Urinary bladder (tissue), 4 donors: ENCODE measurements around the gene FBL. TPM values are rescaled to one million over a fixed set of nuclear protein-coding genes. Genes with fewer than 3 reads are reported as not detected.
"Not testable (repeated sequence)": the region's sequence is repeated elsewhere in the genome, so short reads cannot be mapped to it uniquely, and the experiment has no call there.

Experiments used
- DNase-seq: peaks from one replicate; pipeline ENCODE4 v3.0.0-alpha.2; 2015; ENCODE audit errors: extremely low spot score
- H3K27ac ChIP-seq: one replicate; pipeline ENCODE4 v1.5.1; 2013; ENCODE audit warnings: low read depth, mild to moderate bottlenecking, moderate library complexity
- H3K36me3 ChIP-seq: one replicate; pipeline ENCODE4 v1.6.1; 2013; ENCODE audit warnings: mild to moderate bottlenecking, moderate library complexity; ENCODE audit not compliant: insufficient read depth
- H3K4me1 ChIP-seq: one replicate; pipeline ENCODE4 v1.6.1; 2013; ENCODE audit warnings: mild to moderate bottlenecking, moderate library complexity; ENCODE audit not compliant: insufficient read depth
- H3K4me3 ChIP-seq: one replicate; pipeline ENCODE4 v1.5.1; 2013; ENCODE audit warnings: low read depth, low read length
- WGBS: extraction: QIAGEN DNeasy Blood & Tissue Kit; methylation state at CpG from one replicate; pipeline ENCODE4 v1.1.7; 2013; 5-methylcytosine and 5-hydroxymethylcytosine counted together
- polyA plus RNA-seq: library from polyadenylated mRNA; stranded (reverse); fragments of 200-250 nt; gene quantifications from one replicate; pipeline ENCODE4 v1.2.3, GENCODE V29; 2013
- total RNA-seq: library from RNA; depleted of rRNA; stranded (reverse); fragments of >200 nt; gene quantifications from one replicate; pipeline ENCODE4 v1.2.3, GENCODE V29; 2014
- donor health status: healthy with polysubstance abuse.
- donor health status: healthy.

Gene FBL
- total RNA-seq (146 TPM), polyA plus RNA-seq (281 TPM)

- peak; percentile 77 for DNase-seq
- WGBS = under 1% methylated on average over 57 of the region's 57 CpGs
- Histone ChIP-seq H3K4me3 (peak within 1 kb of the TSS; percentile 74), H3K27ac (peak within 1 kb of the TSS; percentile 72), H3K4me1 (no peaks in the 10 kb centered on the region), H3K36me3 (no peaks in the 10 kb centered on the region)
These were observed at the start of gene FBL for GRCh38 chr19:39845933-39846677. Gene FBL (minus strand): TSS chr19:39846379. CDS start chr19:39846300, 79 bp downstream.

- H3K4me3 ChIP-seq, H3K27ac ChIP-seq, H3K4me1 ChIP-seq, H3K36me3 ChIP-seq, DNase-seq: not testable (repeated sequence)
- 88% methylated on average over 11 of the region's 11 CpGs for WGBS
These were observed 48.9 kb upstream of the FBL start for GRCh38 chr19:39895096-39895495.

- not testable (repeated sequence) for H3K27ac ChIP-seq, H3K36me3 ChIP-seq, H3K4me3 ChIP-seq, DNase-seq, H3K4me1 ChIP-seq
- WGBS = 78% methylated on average over 14 of the region's 16 CpGs
These were observed 48.0 kb upstream of the FBL start for GRCh38 chr19:39894236-39894606.

GRCh38 chr19:39893366-39894235, 47.4 kb upstream of the FBL start:
- not testable (repeated sequence) for H3K4me1 ChIP-seq, DNase-seq, H3K36me3 ChIP-seq, H3K4me3 ChIP-seq, H3K27ac ChIP-seq
- 72% methylated on average over 26 of the region's 29 CpGs for WGBS

- not testable (repeated sequence) for H3K36me3 ChIP-seq, H3K27ac ChIP-seq, H3K4me3 ChIP-seq, DNase-seq, H3K4me1 ChIP-seq
- 83% methylated on average over 5 of the region's 5 CpGs for WGBS
These were observed 46.3 kb upstream of the FBL start for GRCh38 chr19:39892506-39892902.

GRCh38 chr19:39891660-39892505, 45.7 kb upstream of the FBL start:
- not testable (repeated sequence) for H3K4me1 ChIP-seq, H3K4me3 ChIP-seq, H3K36me3 ChIP-seq, H3K27ac ChIP-seq, DNase-seq
- WGBS = 44% methylated on average over 64 of the region's 64 CpGs

- Histone ChIP-seq H3K4me1 (no peaks in the 10 kb centered on the region), H3K27ac (no peak overlapping the region), H3K4me3 (no peak overlapping the region), H3K36me3 (no peaks in the 10 kb centered on the region)
- no peak for DNase-seq
- 82% methylated on average over 17 of the region's 17 CpGs for WGBS
These were observed 44.8 kb upstream of the FBL start for GRCh38 chr19:39890755-39891551.

GRCh38 chr19:39889872-39890754, 43.9 kb upstream of the FBL start:
- not testable (repeated sequence) for H3K4me1 ChIP-seq, H3K4me3 ChIP-seq, H3K27ac ChIP-seq, H3K36me3 ChIP-seq, DNase-seq
- WGBS = 90% methylated on average over 18 of the region's 20 CpGs

GRCh38 chr19:39887456-39887951, 41.3 kb upstream of the FBL start:
- WGBS = 33% methylated on average over 3 of the region's 3 CpGs
- not testable (repeated sequence) for H3K36me3 ChIP-seq, H3K27ac ChIP-seq, DNase-seq, H3K4me3 ChIP-seq, H3K4me1 ChIP-seq

GRCh38 chr19:39885821-39886554, 39.8 kb upstream of the FBL start:
- DNase-seq, H3K4me3 ChIP-seq, H3K27ac ChIP-seq, H3K36me3 ChIP-seq, H3K4me1 ChIP-seq: not testable (repeated sequence)
- 86% methylated on average over 24 of the region's 30 CpGs for WGBS

GRCh38 chr19:39884721-39885120, 38.5 kb upstream of the FBL start:
- H3K36me3 ChIP-seq = not testable (repeated sequence)

More at GRCh38 chr19:39884721-39885120, 38.5 kb upstream of the FBL start:
- WGBS = 78% methylated on average over 4 of the region's 9 CpGs
- H3K27ac ChIP-seq, H3K4me3 ChIP-seq, H3K4me1 ChIP-seq, DNase-seq: not testable (repeated sequence)
